Loucy (cell line): ENCODE data around the gene ENPP5.

Source experiments
- H2AFZ ChIP-seq: fragments of 200-600 bp; sonication (generic); 2 replicates; pipeline ENCODE4 v1.6.0; 2016; ENCODE audit warnings: antibody characterized with exemption, mild to moderate bottlenecking, low read length, moderate library complexity
- H3F3A ChIP-seq: fragments of 200-600 bp; 2 replicates; pipeline ENCODE4 v1.6.0; 2016; ENCODE audit warnings: antibody characterized with exemption, low read depth, mild to moderate bottlenecking
- H3K27me3 ChIP-seq: fragments of 200-600 bp; sonication (generic); 2 replicates; pipeline ENCODE4 v1.6.1; 2014; ENCODE audit warnings: low read length, mild to moderate bottlenecking; ENCODE audit not compliant: insufficient read depth, poor library complexity, severe bottlenecking
- H3K36me3 ChIP-seq: fragments of 200-600 bp; sonication (generic); 2 replicates; pipeline ENCODE4 v1.6.1; 2016; ENCODE audit warnings: low read length; ENCODE audit not compliant: insufficient read depth
- H3K4me1 ChIP-seq: fragments of 200-600 bp; sonication (generic); 2 replicates; pipeline ENCODE4 v1.5.1; 2014; ENCODE audit warnings: low read length, mild to moderate bottlenecking; ENCODE audit not compliant: insufficient read depth, poor library complexity, severe bottlenecking
- H3K4me2 ChIP-seq: fragments of 200-600 bp; sonication (generic); 2 replicates; pipeline ENCODE4 v1.6.0; 2014; ENCODE audit warnings: antibody characterized with exemption, low read length, low read depth, mild to moderate bottlenecking; ENCODE audit not compliant: poor library complexity, severe bottlenecking
- H3K4me3 ChIP-seq: fragments of 200-600 bp; sonication (generic); 2 replicates; pipeline ENCODE4 v1.5.1; 2014; ENCODE audit warnings: low read length, mild to moderate bottlenecking, mixed read lengths; ENCODE audit not compliant: poor library complexity, severe bottlenecking
- H3K79me2 ChIP-seq: fragments of 200-600 bp; sonication (generic); 2 replicates; pipeline ENCODE4 v1.6.1; 2014; ENCODE audit warnings: low read length; ENCODE audit not compliant: insufficient read depth
- H3K9ac ChIP-seq: fragments of 200-600 bp; sonication (generic); 2 replicates; pipeline ENCODE4 v1.6.0; 2014; ENCODE audit warnings: mild to moderate bottlenecking, low read depth, low read length, moderate library complexity; ENCODE audit not compliant: poor library complexity, severe bottlenecking
- H3K9me2 ChIP-seq: fragments of 200-600 bp; sonication (generic); replicated peaks from 2 replicates; pipeline ENCODE4 v1.6.1; 2016; ENCODE audit warnings: low read depth, low read length, mixed read lengths
- H3K9me3 ChIP-seq: fragments of 200-600 bp; sonication (generic); 2 replicates; pipeline ENCODE4 v1.6.1; 2014; ENCODE audit warnings: mild to moderate bottlenecking, antibody characterized with exemption, low read length, low read depth; ENCODE audit not compliant: insufficient read depth
- H4K20me1 ChIP-seq: fragments of 200-600 bp; sonication (generic); 2 replicates; pipeline ENCODE4 v1.6.0; 2014; ENCODE audit warnings: antibody characterized with exemption, low read length, mild to moderate bottlenecking; ENCODE audit not compliant: insufficient read depth, poor library complexity, severe bottlenecking
- CTCF ChIP-seq: fragments of 200-600 bp; sonication (generic); conservative IDR thresholded peaks from 2 replicates; pipeline ENCODE4 v1.5.1; 2014; ENCODE audit warnings: mild to moderate bottlenecking, antibody characterized with exemption, low read length
- EZH2phosphoT487 ChIP-seq: fragments of 200-600 bp; IDR thresholded peaks from 2 replicates; pipeline ENCODE4 v1.6.1; 2018; ENCODE audit warnings: antibody characterized with exemption, mild to moderate bottlenecking, moderate library complexity, borderline replicate concordance

Gene ENPP5

DNA sequence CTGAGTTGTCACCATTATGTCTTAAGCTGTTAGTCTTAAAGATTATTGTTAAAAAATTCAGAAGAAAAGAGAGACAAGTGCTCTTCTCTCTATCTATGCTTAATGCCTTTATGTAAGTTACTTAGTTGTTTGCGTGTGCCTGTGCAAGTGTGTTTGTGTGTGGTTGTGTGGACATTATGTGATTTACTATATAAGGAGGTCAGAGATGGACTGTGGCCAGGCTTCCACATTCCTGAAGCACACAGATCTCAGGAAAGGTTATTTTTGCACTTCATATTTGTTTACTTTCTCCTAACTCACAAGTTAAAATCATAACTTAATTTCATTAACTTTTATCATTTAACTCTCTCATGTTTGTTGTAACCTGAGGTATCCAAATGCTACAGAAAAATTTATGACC lies 26.5 kb downstream of the ENPP5 start:
- H3K4me2 ChIP-seq: no peak overlapping the region
- no peak overlapping the region for H3K9ac ChIP-seq
- H4K20me1 ChIP-seq: no peaks in the 10 kb centered on the region
- TF ChIP-seq EZH2phosphoT487 (no peak), CTCF (no peak)
- H3K9me2 ChIP-seq: no peaks in the 10 kb centered on the region
- no peak overlapping the region for H3K4me3 ChIP-seq
- H3K4me1 ChIP-seq: no peaks in the 10 kb centered on the region
- H3F3A ChIP-seq: no peaks in the 10 kb centered on the region
- peaks cover 8% of the 10 kb centered on the region; the same call in 1 of the 2 replicates for H3K79me2 ChIP-seq
- H3K36me3 ChIP-seq: peaks cover 17% of the 10 kb centered on the region; the same call in 1 of the 2 replicates
- H2AFZ ChIP-seq: no peak overlapping the region
- no peaks in the 10 kb centered on the region for H3K27me3 ChIP-seq
- no peaks in the 10 kb centered on the region for H3K9me3 ChIP-seq

DNA sequence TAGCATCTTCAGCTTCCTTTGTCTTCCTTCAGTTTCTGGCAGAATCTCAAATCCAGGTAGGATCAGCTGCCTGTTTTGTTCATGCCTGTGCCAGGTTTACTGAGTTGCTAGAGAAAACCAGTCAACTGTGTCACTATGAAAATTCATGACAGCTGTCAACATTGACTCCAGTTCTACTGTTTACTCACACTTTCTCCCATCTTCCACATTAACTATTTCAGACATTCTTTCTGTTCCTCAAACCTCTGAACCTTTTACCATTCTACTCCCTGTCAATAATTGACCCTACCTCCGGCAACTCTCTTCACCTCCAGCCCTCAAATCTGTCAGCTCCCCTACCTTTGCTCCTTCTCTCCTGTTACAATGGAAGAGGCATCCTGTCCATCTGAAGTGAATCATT lies 32.5 kb downstream of the ENPP5 start:
- H4K20me1 ChIP-seq: no peaks in the 10 kb centered on the region
- H2AFZ ChIP-seq: no peak overlapping the region
- H3K9me3 ChIP-seq: no peaks in the 10 kb centered on the region
- H3K36me3 ChIP-seq: peaks cover 7% of the 10 kb centered on the region; the same call in 1 of the 2 replicates
- H3K79me2 ChIP-seq: peaks cover 39% of the 10 kb centered on the region
- H3F3A ChIP-seq: no peaks in the 10 kb centered on the region
- H3K9me2 ChIP-seq: no peaks in the 10 kb centered on the region
- no peaks in the 10 kb centered on the region for H3K27me3 ChIP-seq
- H3K4me3 ChIP-seq: no peak overlapping the region
- no peak overlapping the region for H3K4me2 ChIP-seq
- no peak overlapping the region for H3K9ac ChIP-seq
- TF ChIP-seq EZH2phosphoT487 (no peak), CTCF (no peak)
- H3K4me1 ChIP-seq: peaks cover 5% of the 10 kb centered on the region

DNA sequence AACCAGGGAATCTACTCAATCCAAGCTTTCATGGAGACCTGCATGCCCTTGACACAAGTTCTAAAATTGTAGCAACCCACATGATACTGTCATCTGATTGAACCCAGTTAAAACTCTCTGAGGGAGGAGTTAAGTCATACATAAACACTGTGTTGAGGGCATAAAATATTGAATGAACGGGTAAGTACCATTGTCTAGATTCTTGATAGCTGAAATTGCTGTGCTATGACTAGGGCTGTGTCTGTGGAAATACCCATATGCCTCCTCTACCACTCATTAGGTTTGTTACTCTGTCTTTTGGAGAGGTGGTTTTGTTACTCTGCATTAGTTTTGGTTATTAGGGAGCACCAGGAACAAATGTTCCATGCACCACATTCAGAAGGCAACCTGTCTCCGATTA lies 33.4 kb downstream of the ENPP5 start:
- no peak overlapping the region for H3K4me3 ChIP-seq
- H3K27me3 ChIP-seq: no peaks in the 10 kb centered on the region
- H2AFZ ChIP-seq: no peak overlapping the region
- H3K4me2 ChIP-seq: peak overlapping the region; percentile 6
- no peaks in the 10 kb centered on the region for H3K9me3 ChIP-seq
- peaks cover 5% of the 10 kb centered on the region for H3K4me1 ChIP-seq
- H3K9ac ChIP-seq: no peak overlapping the region
- TF ChIP-seq EZH2phosphoT487: no peak
- TF ChIP-seq CTCF: no peak
- no peaks in the 10 kb centered on the region for H4K20me1 ChIP-seq
- no peaks in the 10 kb centered on the region for H3K9me2 ChIP-seq
- H3F3A ChIP-seq: no peaks in the 10 kb centered on the region
- no peaks in the 10 kb centered on the region; the same call in 1 of the 2 replicates for H3K36me3 ChIP-seq
- H3K79me2 ChIP-seq: peaks cover 40% of the 10 kb centered on the region
